Kidney epithelial cell (primary cell): ENCODE results near the gene RBM48. TPM values are rescaled to one million over a fixed set of nuclear protein-coding genes. Genes with fewer than 3 reads are reported as not detected.

ENCODE experiments used
- DNase-seq: peaks from one replicate; pipeline ENCODE4 v3.0.0-alpha.2; 2010; ENCODE audit warnings: low read depth
- H3K27me3 ChIP-seq: 2 replicates; pipeline ENCODE4 v1.6.0; 2011; ENCODE audit warnings: low read length; ENCODE audit not compliant: control insufficient read depth, insufficient read depth
- H3K36me3 ChIP-seq: 2 replicates; pipeline ENCODE4 v1.5.1; 2011; ENCODE audit warnings: low read length; ENCODE audit not compliant: control insufficient read depth, insufficient read depth
- H3K4me3 ChIP-seq: 2 replicates; pipeline ENCODE4 v1.5.1; 2011; ENCODE audit warnings: low read depth, mild to moderate bottlenecking, control low read depth, low read length
- CTCF ChIP-seq: IDR thresholded peaks from 2 replicates; pipeline ENCODE4 v1.5.1; 2011; ENCODE audit warnings: mild to moderate bottlenecking, moderate library complexity, low read length, control low read depth, inconsistent platforms; ENCODE audit not compliant: insufficient read depth, poor library complexity, severe bottlenecking
- total RNA-seq: library from RNA; depleted of rRNA; stranded (reverse); fragments of >200 nt; gene quantifications from 2 replicates; pipeline ENCODE4 v1.2.3, GENCODE V29; 2015

The RBM48 gene
- total RNA-seq, 1 donor from 2014 or later = 7.7 TPM

- no peak for DNase-seq
Measured at GRCh38 chr7:92508946-92509345, 19.6 kb upstream of the RBM48 start.

GRCh38 chr7:92513167-92513902 is 15.3 kb upstream of the RBM48 start:
- no peak for DNase-seq
- no peak for TF ChIP-seq CTCF
- peaks cover 2% of the 10 kb centered on the region for H3K36me3 ChIP-seq
- H3K4me3 ChIP-seq = no peak overlapping the region
- H3K27me3 ChIP-seq = no peaks in the 10 kb centered on the region

More at GRCh38 chr7:92508946-92509345, 19.6 kb upstream of the RBM48 start:
- no peak overlapping the region for H3K4me3 ChIP-seq
- TF ChIP-seq CTCF = no peak
- no peaks in the 10 kb centered on the region for H3K27me3 ChIP-seq
- peaks cover 1% of the 10 kb centered on the region for H3K36me3 ChIP-seq

- no peak for DNase-seq
- H3K27me3 ChIP-seq = no peaks in the 10 kb centered on the region
- H3K4me3 ChIP-seq = no peak overlapping the region
- H3K36me3 ChIP-seq = peaks cover 2% of the 10 kb centered on the region
- no peak for TF ChIP-seq CTCF
Measured at GRCh38 chr7:92517631-92518030, 11.0 kb upstream of the RBM48 start.

- TF ChIP-seq CTCF = no peak
- Histone ChIP-seq H3K27me3 (no peaks in the 10 kb centered on the region), H3K4me3 (no peak overlapping the region), H3K36me3 (peaks cover 2% of the 10 kb centered on the region)
- no peak for DNase-seq
Measured at GRCh38 chr7:92520024-92520423, 8.6 kb upstream of the RBM48 start.

GRCh38 chr7:92523110-92523509 is 5.5 kb upstream of the RBM48 start:
- DNase-seq = no peak
- TF ChIP-seq CTCF = no peak
- no peaks in the 10 kb centered on the region for H3K36me3 ChIP-seq
- H3K4me3 ChIP-seq = no peak overlapping the region
- no peaks in the 10 kb centered on the region for H3K27me3 ChIP-seq
